K562 (cell line): ENCODE results near the gene FAM89B. TPM values are rescaled to one million over a fixed set of nuclear protein-coding genes. Genes with fewer than 3 reads are reported as not detected.
A peak's percentile ranks its signal among the peaks of the same experiment; 100 is the strongest.

ENCODE experiments used
- ATAC-seq: fragments of 200-7000 bp; cut with Tn5 transposase; 3 replicates; pipeline ENCODE4 v1.9.1; 2020; ENCODE audit warnings: moderate library complexity
- BruUV-seq: library from RNA; stranded (reverse); fragments of 400-500 nt; replicated peaks from 2 replicates; lab custom pipeline; 2021; lab: Mats Ljungman, UMichigan
- CTCF ChIA-PET: fragments of 300-600 bp; formaldehyde crosslinking; extraction: SDS; loops from one replicate; lab custom pipeline; 2021; ENCODE audit warnings: low intra/inter-chr PET ratio; lab: Yijun Ruan, JAX
- POLR2A ChIA-PET: fragments of 300-600, 350-650 bp; sonication (Branson Sonifier 250); formaldehyde crosslinking; extraction: SDS; loops from one replicate; lab custom pipeline; 2021; ENCODE audit warnings: antibody characterized with exemption, inconsistent platforms; lab: Yijun Ruan, JAX
- DNase-seq, 4 experiments: peaks; one replicate each; pipeline versions ENCODE4 v3.0.0 to v3.0.0-alpha.2; 2011 to 2018; ENCODE audit warnings: low spot score in 3 of 4, mixed read lengths in 3 of 4; ENCODE audit errors: extremely low read depth in 1 of 4
- FAIRE-seq: peaks from 2 replicates; lab custom pipeline; 2011; peaks lifted over from hg19 to GRCh38; lab: Jason Lieb, UNC
- H2AFZ ChIP-seq: 2 replicates; pipeline ENCODE4 v1.6.0; 2011; ENCODE audit warnings: low read depth, low read length, control low read depth, inconsistent platforms
- H3K27ac ChIP-seq: fragments of 200-600 bp; 3 replicates; pipeline ENCODE4 v1.8.0; 2011; ENCODE audit warnings: low read depth, mild to moderate bottlenecking, control low read depth, inconsistent platforms, low read length, moderate library complexity, mixed read lengths; ENCODE audit errors: extremely low read depth
- H3K27me3 ChIP-seq, 2 experiments: fragments of 300-600 bp in 1 of 2; 2 replicates in 1 of 2; 3 replicates in 1 of 2; pipeline versions ENCODE4 v1.6.0 to v1.8.0; 2011; ENCODE audit warnings: inconsistent platforms in 2 of 2, low read length in 2 of 2, mild to moderate bottlenecking in 1 of 2, mixed read lengths in 1 of 2, moderate library complexity in 1 of 2; ENCODE audit not compliant: control insufficient read depth in 2 of 2, insufficient read depth in 2 of 2
- H3K36me3 ChIP-seq: fragments of 300-600 bp; 3 replicates; pipeline ENCODE4 v1.8.0; 2011; ENCODE audit warnings: mild to moderate bottlenecking, low read length, inconsistent platforms; ENCODE audit not compliant: control insufficient read depth, insufficient read depth
- H3K4me1 ChIP-seq, 2 experiments: fragments of 200-600 bp in 1 of 2; replicated peaks in 1 of 2; 2 replicates in 1 of 2; 3 replicates in 1 of 2; pipeline versions ENCODE4 v1.5.1 to v1.8.0; 2011; ENCODE audit warnings: inconsistent platforms in 2 of 2, low read length in 2 of 2, mild to moderate bottlenecking in 1 of 2, mixed read lengths in 1 of 2, moderate library complexity in 1 of 2; ENCODE audit not compliant: control insufficient read depth in 2 of 2, insufficient read depth in 2 of 2
- H3K4me2 ChIP-seq: 2 replicates; pipeline ENCODE4 v1.6.1; 2011; ENCODE audit warnings: low read length, control low read depth, inconsistent platforms, mixed read lengths; ENCODE audit not compliant: insufficient read depth
- H3K4me3 ChIP-seq: fragments of 200-600 bp; sonication (generic), shearing (Covaris generic); 2 replicates; pipeline ENCODE4 v1.5.1; 2016; ENCODE audit warnings: control low read depth, inconsistent platforms
- H3K79me2 ChIP-seq: fragments of 200-600 bp; 3 replicates; pipeline ENCODE4 v1.8.0; 2011; ENCODE audit warnings: low read length, inconsistent platforms; ENCODE audit not compliant: control insufficient read depth, insufficient read depth
- H3K9ac ChIP-seq, 2 experiments: 2 replicates each; pipeline versions ENCODE4 v1.6.0 to v1.6.1; 2011; ENCODE audit warnings: low read depth in 2 of 2, low read length in 2 of 2, control low read depth in 1 of 2, inconsistent platforms in 1 of 2, mild to moderate bottlenecking in 1 of 2, mixed read lengths in 1 of 2; ENCODE audit not compliant: insufficient read depth in 1 of 2
- H3K9me1 ChIP-seq: one replicate; pipeline ENCODE4 v1.6.0; 2011; ENCODE audit warnings: inconsistent platforms, mild to moderate bottlenecking, low read length, moderate library complexity; ENCODE audit not compliant: control insufficient read depth, insufficient read depth
- H3K9me3 ChIP-seq: replicated peaks from 2 replicates; pipeline ENCODE4 v1.5.1; 2011; ENCODE audit warnings: low read depth, low read length, inconsistent platforms; ENCODE audit not compliant: control insufficient read depth, insufficient read depth
- H4K20me1 ChIP-seq: replicated peaks from 2 replicates; pipeline ENCODE4 v1.6.1; 2011; ENCODE audit warnings: low read length, inconsistent platforms, mixed read lengths; ENCODE audit not compliant: control insufficient read depth, insufficient read depth
- CEBPB ChIP-seq: fragments of 450-650 bp; IDR thresholded peaks from 2 replicates; pipeline ENCODE4 v1.6.1; 2016; ENCODE audit warnings: missing genetic modification characterization, missing compliant biosample characterization
- CEBPG ChIP-seq, 3 experiments: fragments of 200-800 bp in 1 of 3; sonication (Bioruptor generic) in 1 of 3; sonication (generic) in 1 of 3; formaldehyde crosslinking in 1 of 3; IDR thresholded peaks in 2 of 3; conservative IDR thresholded peaks in 1 of 3; 2 replicates each; pipeline versions ENCODE4 v1.6.1 to v1.8.0; 2016 to 2022; ENCODE audit warnings: missing compliant biosample characterization in 2 of 3, missing genetic modification characterization in 2 of 3, mild to moderate bottlenecking in 1 of 3, missing genetic modification reagents in 1 of 3
- POLR3A ChIP-seq: IDR thresholded peaks from 2 replicates; pipeline ENCODE4 v1.6.1; 2011; ENCODE audit warnings: borderline replicate concordance, mild to moderate bottlenecking, moderate library complexity; ENCODE audit not compliant: insufficient read length, insufficient read depth; ENCODE audit errors: extremely low read depth
- WGBS: fragments of 100-300 bp; shearing (Covaris generic); methylation state at CpG from one replicate; pipeline ENCODE4 v1.1.6; 2016; ENCODE audit warnings: low coverage, mixed read lengths; ENCODE audit not compliant: insufficient coverage; ENCODE audit errors: missing lambda C conversion rate; 5-methylcytosine and 5-hydroxymethylcytosine counted together
- in situ Hi-C: fragments of 300-500 bp; cut with MboI; formaldehyde crosslinking; loops from 4 replicates; pipeline ENCODE4 v1.15.0; 2018; ENCODE audit warnings: inconsistent platforms, mixed read lengths
- intact Hi-C: fragments of 100-400 bp; cut with micrococcal nuclease; formaldehyde crosslinking; loops from 2 replicates; pipeline ENCODE4 v1.14.2; 2022
- polyA plus RNA-seq, 8 experiments: library from polyadenylated mRNA; depleted of rRNA in 4 of 8; stranded (reverse) in 5 of 8; unstranded in 3 of 8; fragments of >200 nt; fragmentation: Nextera tagmentation in 2 of 8; fragmentation: Illumina TruSeq in 1 of 8; extraction: Ambion mirVana in 2 of 8; extraction: Trizol in 1 of 8; gene quantifications; 2 replicates each; pipeline versions ENCODE4 v1.2.1 to v1.2.3, GENCODE V29; 2011 to 2014; ENCODE audit warnings: inconsistent platforms in 1 of 8, missing spikeins in 1 of 8
- total RNA-seq, 7 experiments: library from RNA; depleted of rRNA in 6 of 7; stranded (reverse); fragments of >200 nt in 6 of 7; fragmentation: Illumina TruSeq in 2 of 7; extraction: Trizol in 2 of 7; gene quantifications; 2 replicates each; pipeline versions ENCODE4 v1.2.1 to v1.2.3, GENCODE V29; 2011 to 2021; ENCODE audit warnings: low replicate concordance in 1 of 7

FAM89B gene
- total and polyA plus RNA-seq, 9 of the 15 experiments (the other 6 are each of a cell fraction or from before 2014, with no cell fraction given): 0.32 to 27.6 (median 11.9) TPM

DNA sequence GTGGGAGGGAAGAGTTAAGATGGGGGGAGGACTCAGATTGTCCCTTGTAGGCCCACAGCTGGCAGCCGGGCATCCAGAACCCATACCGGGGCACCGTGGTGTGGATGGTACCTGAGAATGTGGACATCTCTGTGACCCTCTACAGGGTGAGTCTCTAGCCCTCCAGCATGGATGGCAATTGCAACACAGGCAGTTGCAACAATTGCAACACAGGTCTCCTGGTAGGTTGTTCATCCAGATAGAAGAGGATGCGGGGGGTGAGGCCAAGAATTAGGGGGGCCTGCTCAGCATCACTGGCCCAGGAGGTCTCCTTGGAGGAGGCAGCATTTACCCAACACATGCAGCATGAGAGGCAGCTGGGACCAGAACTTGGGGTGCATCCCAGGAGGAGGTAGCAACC, 7.0 kb downstream of the FAM89B start:
- ChIA-PET CTCF (no interaction called here), POLR2A (interaction anchor here (1.0 to 1.4 kb wide), 3 partner anchors 9 to 155 kb away, joined by 3 to 4 read pairs (median 3); no protein-coding TSS in a partner anchor)
- H2AFZ ChIP-seq: no peak overlapping the region
- WGBS: 92% methylated on average over 4 of the region's 4 CpGs
- ATAC-seq (no peak), DNase-seq (no peak), FAIRE-seq (no peak)
- no peaks in the 10 kb centered on the region; a peak in 1 of 5 replicates for H3K27me3 ChIP-seq
- peaks cover 5% of the 10 kb centered on the region for H3K9me1 ChIP-seq
- H3K27ac ChIP-seq: no peak overlapping the region
- H3K79me2 ChIP-seq: peaks cover 32% of the 10 kb centered on the region
- H3K4me2 ChIP-seq: no peak overlapping the region
- intact Hi-C loops: no loop called here
- no peak overlapping the region for H3K4me3 ChIP-seq
- peak overlapping the region in 1 of 2 experiments; percentile 95; a peak in 1 of 4 replicates for H3K9ac ChIP-seq
- TF ChIP-seq CEBPB (tag) (peak; percentile 57), CEBPG (CRISPR knock-in tag; IDR thresholded peaks at IDR 0.05) (peak; percentile 41; the same call in 1 of the 2 replicates), CEBPG (tag; conservative IDR thresholded peaks at IDR 0.05 in 1 of 2, IDR thresholded peaks at IDR 0.05 in 1 of 2) (no peak), POLR3A (no peak)
- in situ Hi-C loops: no loop called here
- no peaks in the 10 kb centered on the region for H3K9me3 ChIP-seq
- H3K4me1 ChIP-seq: peaks cover 34 to 83% of the 10 kb centered on the region in 2 experiments
- no peaks in the 10 kb centered on the region for H4K20me1 ChIP-seq
- no TSS peak for BruUV-seq
- H3K36me3 ChIP-seq: peaks cover 59% of the 10 kb centered on the region; the same call in 2 of the 3 replicates
